ENCODE results near the gene HCN3. TPM values are rescaled to one million over a fixed set of nuclear protein-coding genes. Genes with fewer than 3 reads are reported as not detected.

HCN3 gene
- total and polyA plus RNA-seq, 2 of the 13 experiments (the other 11 are each of a cell fraction or from before 2014, with no cell fraction given), result 2.4 to 10.2 TPM

GRCh38 chr1:155261852-155262673 is 15.2 kb upstream of the HCN3 start, which contains the start of gene SCAMP3 (continued):
- TF ChIP-seq ZNF136 (CRISPR knock-in tag; IDR thresholded peaks at IDR 0.05; ENCODE audit: low read depth) (no peak), MED13 (CRISPR knock-in tag; IDR thresholded peaks at IDR 0.05) (no peak), ZNF331 (CRISPR knock-in tag; IDR thresholded peaks at IDR 0.05) (no peak; the same call in 1 of the 2 replicates), RNF219 (CRISPR knock-in tag; IDR thresholded peaks at IDR 0.05) (no peak), MEIS2 (CRISPR knock-in tag; IDR thresholded peaks at IDR 0.05) (peak; percentile 84; the same call in 1 of the 2 replicates), BHLHE40 (IDR thresholded peaks at IDR 0.05; ENCODE audit: low read length) (peak; percentile 55; the same call in 1 of the 2 replicates), ZNF609 (CRISPR knock-in tag; IDR thresholded peaks at IDR 0.05; ENCODE audit: borderline replicate concordance) (peak; percentile 66; the same call in 1 of the 2 replicates), NFKBIZ (CRISPR knock-in tag; IDR thresholded peaks at IDR 0.05) (no peak), AGO1 (IDR thresholded peaks at IDR 0.05; ENCODE audit: low read depth, low read length, poor library complexity, severe bottlenecking) (peak; percentile 96), ERF (CRISPR knock-in tag; IDR thresholded peaks at IDR 0.05) (peak; percentile 90), LBX2 (CRISPR knock-in tag; IDR thresholded peaks at IDR 0.05; ENCODE audit: borderline replicate concordance) (no peak), NFKB2 (CRISPR knock-in tag; IDR thresholded peaks at IDR 0.05; ENCODE audit: borderline replicate concordance) (peak; percentile 75; the same call in 1 of the 2 replicates), ZNF574 (CRISPR knock-in tag; IDR thresholded peaks at IDR 0.05) (peak; percentile 82), SRSF1 (optimal IDR thresholded peaks at IDR 0.05; ENCODE audit: low read depth, low read length) (peak; percentile 94), TOPORS (CRISPR knock-in tag; IDR thresholded peaks at IDR 0.05) (peak; percentile 74; the same call in 1 of the 2 replicates), SMAD3 (CRISPR knock-in tag; IDR thresholded peaks at IDR 0.05) (0 out of 2 replicates have a peak, but pooled peaks have one; percentile 52), ZZZ3 (CRISPR knock-in tag; IDR thresholded peaks at IDR 0.05; ENCODE audit: borderline replicate concordance) (0 out of 2 replicates have a peak, but pooled peaks have one; percentile 48)
